OCI-LY3 (cell line): Measurements from ENCODE around the gene COL4A4.

Experiments
- CTCF ChIP-seq: fragments of 200-600, 300-600 bp; sonication (generic); IDR thresholded peaks from 2 replicates; pipeline ENCODE4 v1.5.1; 2014; ENCODE audit warnings: antibody characterized with exemption, low read length, low read depth
- EZH2phosphoT487 ChIP-seq: fragments of 200-600 bp; shearing (Covaris generic); IDR thresholded peaks from 2 replicates; pipeline ENCODE4 v1.6.1; 2018; ENCODE audit warnings: antibody characterized with exemption, mixed run types, low read depth

GRCh38 chr2:227188292-227188691, 24.3 kb upstream of the COL4A4 start:
- TF ChIP-seq CTCF (no peak), EZH2phosphoT487 (no peak)
